ENCODE measurements around the gene XKR7.
"Not testable (repeated sequence)": the region's sequence is repeated elsewhere in the genome, so short reads cannot be mapped to it uniquely, and the experiment has no call there.

XKR7 gene, protein sequence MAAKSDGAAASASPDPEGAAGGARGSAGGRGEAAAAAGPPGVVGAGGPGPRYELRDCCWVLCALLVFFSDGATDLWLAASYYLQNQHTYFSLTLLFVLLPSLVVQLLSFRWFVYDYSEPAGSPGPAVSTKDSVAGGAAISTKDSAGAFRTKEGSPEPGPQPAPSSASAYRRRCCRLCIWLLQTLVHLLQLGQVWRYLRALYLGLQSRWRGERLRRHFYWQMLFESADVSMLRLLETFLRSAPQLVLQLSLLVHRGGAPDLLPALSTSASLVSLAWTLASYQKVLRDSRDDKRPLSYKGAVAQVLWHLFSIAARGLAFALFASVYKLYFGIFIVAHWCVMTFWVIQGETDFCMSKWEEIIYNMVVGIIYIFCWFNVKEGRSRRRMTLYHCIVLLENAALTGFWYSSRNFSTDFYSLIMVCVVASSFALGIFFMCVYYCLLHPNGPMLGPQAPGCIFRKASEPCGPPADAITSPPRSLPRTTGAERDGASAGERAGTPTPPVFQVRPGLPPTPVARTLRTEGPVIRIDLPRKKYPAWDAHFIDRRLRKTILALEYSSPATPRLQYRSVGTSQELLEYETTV

GRCh38 chr20:31967830-31968249 lies at the start of gene XKR7:
Gene XKR7, plus strand, starts transcription at chr20:31968151. Its CDS starts 25 bp downstream, at chr20:31968176.
- FAIRE-seq = no peak

DNA sequence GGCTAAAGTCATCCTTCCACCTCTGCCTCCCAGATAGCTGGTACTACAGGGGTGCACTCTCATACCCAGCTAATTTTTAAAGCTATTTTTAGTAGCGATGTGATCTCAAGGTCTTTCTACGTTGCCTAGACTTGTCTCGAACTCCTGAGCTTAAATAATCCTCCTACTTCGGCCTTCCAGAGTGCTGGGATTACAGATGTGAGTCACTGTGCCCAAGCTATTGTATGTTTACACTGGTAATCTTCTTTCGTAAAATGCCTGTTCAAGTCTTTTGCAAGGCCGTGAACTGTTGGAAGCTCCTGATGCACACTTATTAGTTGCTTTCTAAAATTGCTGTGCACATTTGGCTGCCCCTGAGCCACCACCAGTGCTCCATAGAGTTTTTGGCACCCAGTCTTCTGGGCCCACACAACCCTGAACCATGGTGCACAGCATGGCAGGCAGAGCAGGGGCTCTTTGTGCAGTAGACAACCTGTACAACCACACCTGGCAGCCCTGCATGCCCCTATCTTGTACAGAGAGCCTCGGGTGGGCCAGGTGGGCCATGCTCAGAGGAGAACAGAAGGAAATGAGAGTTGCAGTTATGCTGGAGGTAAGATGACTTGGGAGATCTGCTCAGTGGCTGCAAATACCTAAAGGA lies 49.4 kb upstream of the XKR7 start:
- FAIRE-seq = no peak

- no peak for FAIRE-seq
These were observed 48.4 kb upstream of the XKR7 start for GRCh38 chr20:31919410-31920155.

DNA sequence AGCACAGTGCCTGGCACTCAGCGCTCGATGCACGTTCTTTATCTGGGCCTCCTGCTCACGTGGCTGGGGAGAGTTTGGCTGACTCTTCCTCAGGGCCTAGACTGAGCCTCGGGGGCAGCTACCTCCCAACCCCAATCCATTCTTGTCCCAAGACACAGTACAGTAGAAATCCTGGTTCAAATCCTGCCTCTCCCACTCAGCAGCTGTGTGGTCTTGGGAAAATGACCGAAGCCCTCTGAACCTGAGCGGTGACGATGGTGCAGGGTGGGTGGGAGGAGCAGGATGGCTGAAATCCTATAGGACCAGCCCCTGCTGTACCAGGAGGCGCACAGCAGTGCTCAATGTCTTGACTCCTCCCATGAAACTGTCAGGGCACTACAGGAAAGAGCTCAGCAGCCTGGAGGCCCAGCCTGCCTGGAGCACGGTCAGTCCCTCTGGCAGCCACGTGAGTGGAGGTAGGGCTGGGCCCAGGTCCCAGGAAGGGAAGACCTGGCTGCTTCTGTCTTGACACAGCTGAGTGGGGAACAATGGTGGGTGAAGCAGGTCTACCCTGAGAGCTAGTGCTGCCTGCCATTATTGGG lies 47.6 kb upstream of the XKR7 start:
- FAIRE-seq = no peak

DNA sequence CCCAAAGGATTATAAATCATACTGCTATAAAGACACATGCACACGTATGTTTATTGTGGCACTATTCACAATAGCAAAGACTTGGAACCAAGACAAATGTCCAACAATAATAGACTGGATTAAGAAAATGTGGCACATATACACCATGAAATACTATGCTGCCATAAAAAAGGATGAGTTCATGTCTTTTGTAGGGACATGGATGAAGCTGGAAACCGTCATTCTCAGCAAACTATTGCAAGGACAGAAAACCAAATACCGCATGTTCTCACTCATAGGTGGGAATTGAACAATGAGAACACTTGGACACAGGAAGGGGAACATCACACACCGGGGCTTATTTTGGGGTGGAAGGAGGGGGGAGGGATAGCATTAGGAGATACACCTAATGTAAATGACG lies 46.5 kb upstream of the XKR7 start:
- FAIRE-seq = not testable (repeated sequence)

DNA sequence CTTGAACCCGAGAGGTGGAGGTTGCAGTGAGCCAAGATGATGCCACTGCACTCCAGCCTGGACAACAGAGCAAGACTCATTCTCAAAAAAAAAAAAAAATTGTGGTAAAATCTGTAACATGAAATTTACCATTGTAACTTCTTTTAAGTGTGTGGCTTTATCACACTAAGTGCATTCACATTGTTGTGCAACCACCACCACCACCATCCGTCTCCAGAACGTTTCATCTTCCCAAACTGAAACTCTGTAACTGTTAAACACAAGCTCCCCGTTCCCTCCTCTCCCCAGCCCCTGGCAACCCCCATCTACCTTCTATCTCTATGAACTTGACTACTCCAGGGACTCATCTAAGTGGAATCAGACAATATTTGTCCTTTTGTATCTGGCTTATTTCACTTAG lies 45.8 kb upstream of the XKR7 start:
- FAIRE-seq = no peak

- no peak for FAIRE-seq
These were observed 45.4 kb upstream of the XKR7 start for GRCh38 chr20:31922588-31922987.

- FAIRE-seq = no peak
These were observed 44.3 kb upstream of the XKR7 start for GRCh38 chr20:31923388-31924331.

- FAIRE-seq = no peak
These were observed 43.4 kb upstream of the XKR7 start for GRCh38 chr20:31924561-31924960.

DNA sequence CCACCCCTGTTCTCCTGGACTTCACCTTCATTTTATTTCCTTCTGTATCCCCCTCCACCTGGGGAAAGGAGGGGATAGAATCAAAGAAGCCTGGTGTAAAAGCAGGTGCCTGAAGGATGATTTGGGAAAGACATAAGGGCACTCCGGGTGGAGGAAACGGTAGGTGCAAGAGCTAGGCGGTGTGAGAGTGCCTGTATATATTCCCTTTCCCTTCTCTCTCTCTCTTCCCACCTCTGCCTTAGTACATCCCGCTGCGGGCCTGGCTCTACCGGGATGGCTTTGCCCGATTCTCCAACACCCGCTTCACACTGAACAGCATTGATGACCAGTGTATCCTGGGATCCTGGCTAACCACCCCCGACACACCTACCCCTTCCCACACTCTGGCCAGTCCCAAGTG lies 42.3 kb upstream of the XKR7 start:
- no peak for FAIRE-seq

GRCh38 chr20:31926493-31926892 lies 41.5 kb upstream of the XKR7 start:
- no peak for FAIRE-seq

DNA sequence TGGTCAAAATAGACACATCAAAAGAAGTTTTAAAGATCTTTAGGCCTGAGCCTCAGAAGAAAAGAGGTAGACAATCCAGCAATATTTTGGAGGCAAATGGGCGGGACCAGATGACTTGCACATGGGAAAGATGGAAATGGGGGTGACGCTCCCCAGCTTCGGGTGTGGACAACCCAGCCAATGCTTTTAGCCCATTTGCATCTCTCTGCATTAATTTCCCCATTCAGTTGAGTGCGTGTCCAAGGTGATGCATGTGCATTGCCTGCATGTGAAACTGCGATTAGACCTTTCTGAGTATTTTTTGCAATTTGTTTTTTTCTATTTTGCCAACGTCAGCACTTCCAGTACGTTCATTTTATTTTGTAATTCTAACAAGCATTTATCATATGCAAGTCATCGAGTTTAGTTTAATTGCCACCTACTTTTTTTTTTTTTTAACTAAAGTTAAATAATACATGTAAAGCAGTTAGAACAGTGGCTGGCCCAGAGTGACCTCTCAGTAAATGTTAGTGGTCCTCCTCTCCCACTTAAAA lies 40.3 kb upstream of the XKR7 start:
- FAIRE-seq = no peak

GRCh38 chr20:31929631-31930030 lies 38.3 kb upstream of the XKR7 start:
- not testable (repeated sequence) for FAIRE-seq

DNA sequence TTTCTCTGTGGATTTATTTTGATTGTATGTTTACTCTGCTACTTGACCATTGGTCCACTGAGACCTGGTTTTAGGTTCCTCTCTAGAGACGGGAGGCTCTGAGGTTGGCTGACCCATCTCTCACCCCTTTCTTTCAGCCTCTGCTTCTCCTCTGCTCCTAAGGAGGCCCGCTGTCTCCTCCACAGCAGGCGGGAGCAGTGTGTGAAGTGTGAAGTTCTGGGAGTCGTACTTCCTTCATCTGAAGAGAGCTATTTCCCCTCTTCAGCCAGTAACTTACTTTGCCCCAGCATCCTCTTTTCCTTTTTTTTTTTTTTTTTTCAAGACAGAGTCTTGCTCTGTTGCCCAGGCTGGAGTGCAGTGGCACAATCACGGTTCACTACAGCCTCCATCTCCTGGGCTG lies 37.2 kb upstream of the XKR7 start:
- FAIRE-seq = no peak

DNA sequence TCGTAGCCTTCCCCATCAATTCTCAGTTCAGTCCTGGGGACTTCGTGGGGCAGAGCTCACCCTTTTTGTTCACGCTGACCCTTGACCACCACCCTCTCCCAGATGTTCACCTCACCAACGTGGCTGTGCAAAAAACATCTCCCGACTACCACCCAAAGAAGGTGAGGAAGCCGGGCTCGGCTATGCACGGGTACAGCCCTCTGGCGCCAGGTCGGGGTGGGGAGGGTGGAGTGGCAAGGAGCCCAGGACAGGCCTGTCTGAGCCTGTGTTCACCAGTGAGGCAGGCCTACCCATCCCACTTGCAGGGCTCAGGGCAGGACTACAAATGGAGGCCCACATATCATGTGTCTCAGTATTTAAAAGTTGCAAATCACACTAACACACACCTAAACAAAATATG lies 34.3 kb upstream of the XKR7 start:
- FAIRE-seq = no peak

GRCh38 chr20:31934491-31934890 lies 33.5 kb upstream of the XKR7 start:
- FAIRE-seq = no peak

GRCh38 chr20:31934968-31935764 lies 32.8 kb upstream of the XKR7 start:
- FAIRE-seq = no peak

- FAIRE-seq = no peak
These were observed 31.5 kb upstream of the XKR7 start for GRCh38 chr20:31936420-31936819.

GRCh38 chr20:31937820-31938219 lies 30.1 kb upstream of the XKR7 start:
- FAIRE-seq = no peak

- no peak for FAIRE-seq
These were observed 28.3 kb upstream of the XKR7 start for GRCh38 chr20:31939661-31940060.

DNA sequence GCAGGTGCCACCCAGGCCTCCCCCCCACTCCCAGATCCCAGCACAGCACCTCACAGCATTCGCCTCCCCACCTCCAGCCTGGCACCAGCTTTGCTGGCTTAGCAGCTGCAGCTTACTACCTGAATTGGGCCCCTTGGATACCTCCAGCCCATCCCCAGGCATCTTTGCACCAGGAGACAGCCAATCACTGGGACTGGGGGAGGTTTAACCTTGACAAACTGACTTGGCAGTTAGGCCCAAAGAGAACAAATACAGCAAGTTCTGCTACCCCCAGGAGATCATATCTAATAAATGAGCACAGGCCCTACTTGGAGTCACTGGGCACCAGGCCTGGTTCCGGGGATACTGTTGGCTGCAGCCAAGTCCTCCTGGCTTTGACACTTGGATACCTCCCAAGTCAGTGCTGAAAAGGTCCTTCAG lies 24.9 kb upstream of the XKR7 start:
- no peak for FAIRE-seq

Measured in TTC549 (cell line).